PC-3 (cell line): ENCODE measurements around the gene ELP5. TPM values are rescaled to one million over a fixed set of nuclear protein-coding genes. Genes with fewer than 3 reads are reported as not detected.

ENCODE experiments used
- ATAC-seq: fragments of 200-7000 bp; cut with Tn5 transposase; 2 replicates; pipeline ENCODE4 v1.9.1; 2020; ENCODE audit warnings: mild to moderate bottlenecking, moderate library complexity
- BruUV-seq: library from RNA; stranded (reverse); fragments of 400-500 nt; replicated peaks from 2 replicates; lab custom pipeline; 2021; lab: Mats Ljungman, UMichigan
- CTCF ChIA-PET: fragments of 300-600 bp; sonication (Branson Sonifier 250); formaldehyde crosslinking; loops from one replicate; lab custom pipeline; 2022; ENCODE audit warnings: antibody characterized with exemption; lab: Charles Lee
- POLR2A ChIA-PET: fragments of 300-600 bp; sonication (Branson Sonifier 250); formaldehyde crosslinking; loops from one replicate; lab custom pipeline; 2022; ENCODE audit warnings: antibody characterized with exemption; ENCODE audit not compliant: unreplicated experiment; lab: Charles Lee
- DNase-seq: peaks from one replicate; pipeline ENCODE4 v3.0.0-alpha.2; 2015
- H2AFZ ChIP-seq: fragments of 300-600 bp; sonication (generic); 2 replicates; pipeline ENCODE4 v1.6.0; 2016; ENCODE audit warnings: antibody characterized with exemption, low read length
- H3F3A ChIP-seq: fragments of 300-600 bp; sonication (generic); one replicate; pipeline ENCODE4 v1.6.0; 2017; ENCODE audit warnings: antibody characterized with exemption, low read length, control low read depth, mild to moderate bottlenecking; ENCODE audit not compliant: unreplicated experiment
- H3K27ac ChIP-seq: fragments of 300-600 bp; sonication (generic); 2 replicates; pipeline ENCODE4 v1.5.1; 2016; ENCODE audit warnings: mild to moderate bottlenecking, low read length
- H3K27me3 ChIP-seq: fragments of 300-600 bp; sonication (generic); 2 replicates; pipeline ENCODE4 v1.6.1; 2016; ENCODE audit warnings: low read length, mixed read lengths
- H3K36me3 ChIP-seq: fragments of 300-600 bp; sonication (generic); 2 replicates; pipeline ENCODE4 v1.6.1; 2016; ENCODE audit warnings: low read depth, mixed run types, low read length, mixed read lengths
- H3K4me1 ChIP-seq: fragments of 300-600 bp; sonication (generic); 2 replicates; pipeline ENCODE4 v1.5.1; 2016; ENCODE audit warnings: low read length; ENCODE audit not compliant: insufficient read depth
- H3K4me2 ChIP-seq: fragments of 300-600 bp; sonication (generic); 2 replicates; pipeline ENCODE4 v1.6.0; 2016; ENCODE audit warnings: low read length
- H3K4me3 ChIP-seq: fragments of 300-600 bp; sonication (generic); 2 replicates; pipeline ENCODE4 v1.5.1; 2016; ENCODE audit warnings: mild to moderate bottlenecking, low read length, mixed read lengths
- H3K79me2 ChIP-seq: fragments of 300-600 bp; sonication (generic); 2 replicates; pipeline ENCODE4 v1.6.1; 2017; ENCODE audit warnings: low read length, mixed read lengths
- H3K9ac ChIP-seq: fragments of 300-600 bp; sonication (generic); 2 replicates; pipeline ENCODE4 v1.6.0; 2016; ENCODE audit warnings: mild to moderate bottlenecking, low read length
- H3K9me2 ChIP-seq: fragments of 300-600 bp; sonication (generic); replicated peaks from 2 replicates; pipeline ENCODE4 v1.6.1; 2016; ENCODE audit warnings: mixed run types, low read length, mixed read lengths
- H3K9me3 ChIP-seq: fragments of 300-600 bp; sonication (generic); 2 replicates; pipeline ENCODE4 v1.6.1; 2016; ENCODE audit warnings: low read length, mixed read lengths
- H4K20me1 ChIP-seq: fragments of 300-600 bp; sonication (generic); 2 replicates; pipeline ENCODE4 v1.6.1; 2016; ENCODE audit warnings: low read length, mixed read lengths
- CTCF ChIP-seq: fragments of 300-600 bp; sonication (generic); conservative IDR thresholded peaks from 2 replicates; pipeline ENCODE4 v1.5.1; 2017; ENCODE audit warnings: antibody characterized with exemption, low read depth, mild to moderate bottlenecking, low read length
- EZH2 ChIP-seq: fragments of 300-600 bp; sonication (generic); IDR thresholded peaks from one replicate; pipeline ENCODE4 v1.6.1; 2017; ENCODE audit warnings: antibody characterized with exemption, mild to moderate bottlenecking, low read length; ENCODE audit not compliant: unreplicated experiment
- EZH2phosphoT487 ChIP-seq: fragments of 300-600 bp; sonication (generic); IDR thresholded peaks from 2 replicates; pipeline ENCODE4 v1.6.1; 2018; ENCODE audit warnings: mild to moderate bottlenecking, antibody characterized with exemption, low read length, borderline replicate concordance
- intact Hi-C: fragments of 100-400 bp; cut with micrococcal nuclease; formaldehyde crosslinking; loops from 2 replicates; pipeline ENCODE4 v1.9.0; 2023
- total RNA-seq: library from RNA; depleted of rRNA; stranded (reverse); fragments of >200 nt; gene quantifications from 2 replicates; pipeline ENCODE4 v1.2.3, GENCODE V29; 2014

ELP5 gene
- total RNA-seq, 1 experiment from 2014 or later = 67.5 TPM

GRCh38 chr17:7261379-7262191, 9.6 kb downstream of the ELP5 start:
- H3K4me1 ChIP-seq = peaks cover 27% of the 10 kb centered on the region
- peak overlapping the region; percentile 96 for H3K4me2 ChIP-seq
- no peak overlapping the region for H2AFZ ChIP-seq
- peaks cover 4% of the 10 kb centered on the region; the same call in 1 of the 2 replicates for H3K36me3 ChIP-seq
- no peaks in the 10 kb centered on the region for H3K27me3 ChIP-seq
- H3K79me2 ChIP-seq = peaks cover 45% of the 10 kb centered on the region
- H3K27ac ChIP-seq = peak overlapping the region; percentile 83
- intact Hi-C loops = loop anchor here (1.0 to 5.0 kb wide), 2 partner anchors 9 to 221 kb away; partner anchors contain the start of genes ELP5, POLR2A and SLC35G6
- CTCF ChIA-PET = interaction anchor here (0.6 kb wide), 1 partner anchor 41 kb away, joined by 3 read pairs; no protein-coding TSS in a partner anchor
- ATAC-seq (peak; percentile 5), DNase-seq (no peak)
- TSS peak; percentile 72 for BruUV-seq
- H3K9ac ChIP-seq = peak overlapping the region; percentile 93
- H4K20me1 ChIP-seq = peaks cover 14% of the 10 kb centered on the region; the same call in 1 of the 2 replicates
- H3K9me2 ChIP-seq = no peaks in the 10 kb centered on the region
- POLR2A ChIA-PET = no interaction called here
- no peaks in the 10 kb centered on the region for H3F3A ChIP-seq
- H3K9me3 ChIP-seq = no peaks in the 10 kb centered on the region
- no peak for TF ChIP-seq EZH2
- TF ChIP-seq EZH2phosphoT487 = no peak
- TF ChIP-seq CTCF = no peak
- peak overlapping the region; percentile 97 for H3K4me3 ChIP-seq

DNA sequence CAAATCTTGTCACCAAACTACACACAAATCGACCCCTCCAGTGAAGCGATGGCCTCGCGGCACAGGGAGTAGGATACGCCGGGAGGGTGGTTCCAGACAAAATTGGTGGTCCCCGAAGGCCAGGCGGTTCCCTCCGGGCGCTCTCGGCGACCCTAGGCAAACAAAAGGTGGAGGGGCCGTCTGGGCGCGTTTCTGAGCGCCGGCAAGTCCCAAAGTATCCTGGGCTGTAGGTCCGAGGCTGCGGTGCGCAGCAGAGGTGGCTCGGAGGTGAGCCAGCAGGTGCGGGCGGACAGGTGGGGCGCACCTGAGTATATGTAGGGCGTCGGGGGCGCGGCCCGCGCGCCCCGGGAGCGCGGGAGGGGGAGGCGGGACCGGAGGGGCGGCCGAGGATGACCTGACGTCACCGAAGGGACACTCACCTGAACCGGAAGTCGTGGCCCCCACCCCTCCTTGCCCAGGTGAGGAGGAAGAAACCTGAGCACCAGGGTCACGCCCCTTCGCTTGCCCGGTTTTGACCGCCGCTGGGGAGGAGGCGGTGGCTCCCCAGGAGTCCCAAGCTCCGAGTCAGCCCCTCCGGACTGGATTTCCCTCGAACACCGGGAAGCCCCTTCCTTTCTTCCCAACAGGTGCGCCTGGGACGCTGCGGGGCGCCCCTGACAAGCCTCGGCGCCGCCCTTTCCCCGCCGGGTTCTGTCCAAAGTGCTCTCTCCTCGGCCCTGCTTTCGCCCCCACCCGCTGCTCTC, 10.3 kb downstream of the ELP5 start, which contains the start of gene CLDN7:
CLDN7 (minus strand) TSS at position 287 of the 743 bp plus-strand sequence. CDS start 435 bp downstream, outside the sequence.
- TF ChIP-seq EZH2phosphoT487 = no peak
- TF ChIP-seq EZH2 = no peak
- TF ChIP-seq CTCF = 0 out of 2 replicates have a peak, but pooled peaks have one; percentile 29
- no peaks in the 10 kb centered on the region for H3K9me2 ChIP-seq
- no peaks in the 10 kb centered on the region for H3K27me3 ChIP-seq
- peak within 1 kb of the TSS; percentile 93 for H3K27ac ChIP-seq
- peak within 1 kb of the TSS; percentile 93 for H3K9ac ChIP-seq
- intact Hi-C loops = loop anchor here (1.0 to 5.0 kb wide), 2 partner anchors 10 to 220 kb away; partner anchors contain the start of genes ELP5, POLR2A and SLC35G6
- no TSS peak for BruUV-seq
- peaks cover 45% of the 10 kb centered on the region for H3K79me2 ChIP-seq
- ATAC-seq (peak; percentile 37), DNase-seq (peak; percentile 85)
- H3K9me3 ChIP-seq = no peaks in the 10 kb centered on the region
- peak within 1 kb of the TSS; percentile 65 for H2AFZ ChIP-seq
- H3K4me3 ChIP-seq = peak within 1 kb of the TSS; percentile 97
- peak within 1 kb of the TSS; percentile 96 for H3K4me2 ChIP-seq
- peaks cover 4% of the 10 kb centered on the region; the same call in 1 of the 2 replicates for H3K36me3 ChIP-seq
- CTCF ChIA-PET = no interaction called here
- peaks cover 27% of the 10 kb centered on the region for H3K4me1 ChIP-seq
- no peaks in the 10 kb centered on the region for H3F3A ChIP-seq
- H4K20me1 ChIP-seq = peaks cover 14% of the 10 kb centered on the region; the same call in 1 of the 2 replicates
- POLR2A ChIA-PET = no interaction called here
